GM19395 (cell line): Measurements from ENCODE around the gene SELENOO.

Experiments used
- ATAC-seq: cut with Tn5 transposase; IDR thresholded peaks from one replicate; pipeline ENCODE4 v1.9.1; 2021; ENCODE audit warnings: mild to moderate bottlenecking, moderate library complexity; ENCODE audit not compliant: unreplicated experiment

Gene SELENOO

DNA sequence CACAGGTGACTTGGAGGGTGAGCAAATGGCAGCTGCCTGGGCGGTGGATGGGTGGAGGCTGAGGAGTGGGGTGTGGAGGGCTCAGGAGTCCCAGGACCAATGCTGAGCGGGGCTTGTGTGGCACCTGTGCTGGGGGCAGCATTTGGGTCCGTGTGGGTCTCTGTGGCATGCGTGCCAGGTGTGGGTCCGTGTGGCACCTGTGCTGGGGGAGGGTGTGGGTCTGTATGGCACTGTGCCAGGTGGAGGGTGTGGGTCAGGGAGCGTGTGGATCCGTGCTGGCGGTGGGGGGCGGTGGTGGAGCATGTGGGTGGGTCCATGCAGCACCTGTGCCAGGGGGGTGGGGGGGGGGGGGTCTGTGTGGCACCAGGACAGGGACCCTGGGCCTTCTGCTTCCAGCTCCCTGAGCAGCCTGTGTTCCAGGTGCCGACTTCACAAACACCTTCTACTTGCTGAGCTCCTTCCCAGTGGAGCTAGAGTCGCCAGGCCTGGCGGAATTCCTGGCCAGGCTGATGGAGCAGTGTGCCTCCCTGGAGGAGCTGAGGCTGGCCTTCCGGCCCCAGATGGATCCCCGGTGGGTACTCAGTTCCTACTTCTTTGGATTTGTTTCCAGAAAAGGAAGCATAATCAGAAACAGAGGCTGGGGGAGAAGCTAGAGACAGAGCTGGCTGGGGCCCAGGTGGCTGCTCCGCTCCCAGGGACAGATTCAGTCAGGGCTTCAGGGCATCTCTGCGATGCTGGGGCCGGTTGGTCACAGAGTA, 14.7 kb downstream of the SELENOO start:
- no peak for ATAC-seq

DNA sequence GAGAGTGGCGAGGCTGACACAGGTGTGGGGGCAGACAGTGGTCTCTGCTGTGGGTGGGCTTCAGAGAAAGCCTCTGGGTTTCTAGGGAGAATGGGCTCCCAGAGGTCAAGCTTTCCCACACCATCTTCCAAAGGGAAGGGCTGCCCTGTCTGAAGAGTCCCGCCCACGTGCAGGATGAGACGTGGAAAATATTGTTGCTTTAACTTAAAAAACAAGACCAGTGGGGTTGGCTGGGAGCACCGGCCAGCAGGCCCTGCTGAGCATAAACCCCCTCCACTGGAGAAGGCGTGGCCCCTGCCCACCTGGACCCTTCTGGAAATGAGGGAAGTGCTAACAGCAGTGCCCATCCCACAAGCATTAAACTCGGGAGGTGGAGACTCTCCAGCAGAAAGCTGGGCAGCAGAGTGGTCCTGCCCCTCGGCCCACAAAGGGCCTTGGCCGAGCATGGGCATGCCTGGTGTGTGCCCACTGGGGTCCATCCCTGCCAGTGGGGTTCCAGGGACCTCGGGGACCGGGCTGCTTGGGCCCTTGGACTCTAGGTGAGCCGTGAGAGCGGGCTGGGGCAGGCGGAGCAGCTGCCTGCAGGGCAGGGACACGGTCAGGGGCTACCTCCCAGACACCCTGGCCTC, 15.4 kb downstream of the SELENOO start:
- no peak for ATAC-seq

- no peak for ATAC-seq
These were observed 16.1 kb downstream of the SELENOO start for GRCh38 chr22:50216684-50217520.

GRCh38 chr22:50217543-50218152, 16.8 kb downstream of the SELENOO start:
- no peak for ATAC-seq

GRCh38 chr22:50218153-50218995, 17.6 kb downstream of the SELENOO start:
- no peak for ATAC-seq

GRCh38 chr22:50218996-50219727, 18.4 kb downstream of the SELENOO start:
- ATAC-seq, result no peak

DNA sequence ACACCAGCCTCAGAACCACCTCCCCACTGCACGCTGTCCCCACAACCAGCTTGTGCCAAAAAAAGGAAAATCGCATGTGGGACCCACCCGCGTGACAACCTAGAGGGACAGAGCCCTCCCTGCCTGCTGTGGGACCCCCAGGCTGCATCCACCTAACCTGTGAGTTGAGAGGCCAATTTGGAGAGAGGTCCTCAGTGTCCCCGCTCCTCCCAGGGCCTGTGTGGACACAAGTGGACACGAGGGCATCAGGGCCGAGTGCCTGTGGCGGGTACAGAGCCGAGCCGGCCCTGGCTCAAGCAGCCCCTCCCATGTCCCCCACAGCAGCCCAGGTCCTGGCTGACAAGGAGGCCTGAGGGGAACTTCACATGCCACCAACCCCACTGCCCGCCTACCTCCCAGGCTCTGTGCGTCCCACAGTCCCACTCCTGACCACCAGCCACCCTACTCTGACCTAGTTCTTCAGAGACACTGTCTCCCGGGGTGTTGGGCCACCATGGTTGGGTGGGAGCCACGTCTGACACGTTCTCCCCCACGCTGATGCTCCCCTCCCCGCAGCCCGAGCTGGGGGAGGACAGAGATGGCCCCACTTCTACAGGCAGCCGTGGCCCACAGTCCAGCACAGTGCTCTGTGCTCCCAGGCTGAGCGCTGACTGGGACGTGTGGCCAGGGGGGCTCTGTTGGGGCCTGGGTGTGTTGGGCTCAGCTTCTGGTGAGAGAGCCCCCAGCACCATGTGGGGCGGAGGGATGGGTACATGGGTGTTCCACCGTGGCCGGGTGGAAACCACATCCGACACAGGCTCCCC, 19.2 kb downstream of the SELENOO start:
- ATAC-seq, result no peak

DNA sequence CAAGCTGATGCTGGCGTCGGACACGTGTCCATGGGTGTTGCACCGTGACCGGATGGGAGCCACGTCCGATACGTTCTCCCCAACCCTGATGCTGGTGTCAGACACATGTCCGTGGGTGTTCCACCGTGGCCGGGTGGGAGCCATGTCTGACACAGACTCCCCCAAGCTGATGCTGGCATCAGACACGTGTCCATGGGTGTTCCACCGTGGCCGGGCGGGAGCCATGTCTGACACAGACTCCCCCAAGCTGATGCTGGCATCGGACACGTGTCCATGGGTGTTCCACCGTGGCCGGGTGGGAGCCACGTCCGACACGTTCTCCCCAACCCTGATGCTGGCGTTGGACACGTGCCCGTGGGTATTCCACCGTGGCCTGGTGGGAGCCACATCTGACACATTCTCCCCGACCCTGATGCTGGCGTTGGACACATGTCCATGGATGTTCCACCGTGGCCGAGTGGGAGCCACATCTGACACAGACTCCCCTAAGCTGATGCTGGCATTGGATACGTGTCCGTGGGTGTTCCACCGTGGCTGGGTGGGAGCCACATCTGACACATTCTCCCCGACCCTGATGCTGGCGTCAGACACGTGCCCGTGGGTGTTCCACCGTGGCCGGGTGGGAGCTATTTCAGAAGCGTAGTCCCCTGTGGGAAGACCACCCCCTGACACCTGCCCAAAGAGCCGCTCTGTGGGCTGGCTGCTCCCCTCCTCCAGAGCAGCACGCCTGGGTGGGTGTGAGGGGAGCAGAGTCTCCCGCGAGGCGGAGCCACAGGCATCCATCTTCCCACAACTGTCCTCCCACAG, 20.0 kb downstream of the SELENOO start:
- ATAC-seq, result no peak

DNA sequence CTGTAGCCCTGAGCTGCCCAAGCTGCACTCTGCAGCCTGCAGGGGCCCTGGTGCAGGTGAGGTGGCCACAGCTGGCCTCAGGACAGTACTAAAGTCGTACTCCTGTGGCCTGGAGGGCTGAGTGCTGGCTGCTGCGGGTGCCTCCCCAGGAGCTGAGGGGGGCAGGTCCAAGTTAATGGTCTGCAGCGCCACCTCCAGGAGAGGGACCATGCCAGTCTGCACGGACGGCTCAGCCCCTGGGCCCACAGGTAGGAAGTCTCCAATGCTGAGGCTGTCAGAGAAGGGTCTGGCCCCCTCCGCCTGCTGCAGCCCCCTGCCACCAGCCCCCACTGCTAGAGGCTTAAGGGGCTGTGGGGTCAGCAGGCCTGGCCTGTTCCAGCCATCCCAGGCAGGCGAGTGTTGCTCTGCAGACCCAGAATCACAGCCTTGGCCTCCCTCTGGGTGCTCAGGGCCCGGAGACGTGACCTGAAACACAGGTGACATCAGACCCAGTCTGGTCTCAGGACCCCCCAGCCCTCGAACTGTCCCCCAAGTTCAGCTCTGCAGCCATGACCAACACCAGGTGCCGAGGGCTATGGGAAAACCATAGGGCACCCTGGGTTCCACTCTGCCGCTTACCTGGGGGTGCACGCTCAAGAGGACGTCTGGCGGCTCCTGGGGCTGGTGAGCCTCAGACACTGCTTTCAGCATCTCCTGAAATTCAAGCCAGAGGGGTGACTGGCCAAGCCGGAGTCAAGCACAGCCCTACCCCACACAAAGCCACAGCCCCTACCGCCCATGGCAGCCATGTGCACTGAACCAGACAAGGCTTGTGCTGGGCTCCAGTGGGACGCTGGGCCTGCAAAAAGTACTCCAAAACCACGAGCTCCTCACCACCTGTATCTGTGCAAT, 20.8 kb downstream of the SELENOO start:
- ATAC-seq, result no peak

DNA sequence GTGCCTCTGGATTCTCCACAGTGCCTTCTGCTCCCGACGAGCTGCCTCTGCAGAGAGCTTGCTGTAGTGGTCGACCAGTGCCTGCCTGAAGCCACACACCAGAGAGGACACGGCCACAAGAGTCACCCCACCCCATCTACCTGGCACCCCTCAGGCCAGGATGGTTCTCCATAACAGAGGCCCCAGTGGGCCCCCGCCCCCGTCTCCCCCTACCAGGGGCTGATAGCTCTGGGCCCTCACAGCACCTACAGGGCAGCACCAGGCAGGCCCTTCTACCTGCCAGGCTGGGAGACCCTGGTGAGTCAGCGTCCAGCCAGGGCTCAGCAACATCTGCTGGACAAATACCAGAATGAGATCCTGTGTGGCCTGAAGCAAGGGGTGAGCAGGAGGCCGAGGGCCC, 21.7 kb downstream of the SELENOO start:
- no peak for ATAC-seq

DNA sequence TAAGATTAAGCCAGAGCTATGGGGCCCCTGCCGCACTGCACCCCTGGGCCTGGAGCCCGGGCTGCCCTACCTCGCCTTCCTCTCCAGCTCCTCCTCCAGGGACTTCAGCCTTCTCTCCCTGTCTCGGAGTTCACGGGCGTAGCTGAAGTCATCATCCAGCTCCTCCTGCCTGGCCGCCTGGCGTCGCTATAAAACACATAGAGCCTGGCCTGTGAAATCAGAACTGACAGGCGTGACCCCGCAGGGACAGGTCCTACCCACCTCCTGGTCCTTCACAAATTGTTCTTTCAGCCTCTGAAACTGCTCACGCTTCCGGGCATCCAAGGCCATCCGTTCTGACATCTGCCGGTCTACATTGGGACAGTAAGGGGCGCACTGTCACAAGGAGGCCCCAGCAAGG, 23.3 kb downstream of the SELENOO start:
- no peak for ATAC-seq

DNA sequence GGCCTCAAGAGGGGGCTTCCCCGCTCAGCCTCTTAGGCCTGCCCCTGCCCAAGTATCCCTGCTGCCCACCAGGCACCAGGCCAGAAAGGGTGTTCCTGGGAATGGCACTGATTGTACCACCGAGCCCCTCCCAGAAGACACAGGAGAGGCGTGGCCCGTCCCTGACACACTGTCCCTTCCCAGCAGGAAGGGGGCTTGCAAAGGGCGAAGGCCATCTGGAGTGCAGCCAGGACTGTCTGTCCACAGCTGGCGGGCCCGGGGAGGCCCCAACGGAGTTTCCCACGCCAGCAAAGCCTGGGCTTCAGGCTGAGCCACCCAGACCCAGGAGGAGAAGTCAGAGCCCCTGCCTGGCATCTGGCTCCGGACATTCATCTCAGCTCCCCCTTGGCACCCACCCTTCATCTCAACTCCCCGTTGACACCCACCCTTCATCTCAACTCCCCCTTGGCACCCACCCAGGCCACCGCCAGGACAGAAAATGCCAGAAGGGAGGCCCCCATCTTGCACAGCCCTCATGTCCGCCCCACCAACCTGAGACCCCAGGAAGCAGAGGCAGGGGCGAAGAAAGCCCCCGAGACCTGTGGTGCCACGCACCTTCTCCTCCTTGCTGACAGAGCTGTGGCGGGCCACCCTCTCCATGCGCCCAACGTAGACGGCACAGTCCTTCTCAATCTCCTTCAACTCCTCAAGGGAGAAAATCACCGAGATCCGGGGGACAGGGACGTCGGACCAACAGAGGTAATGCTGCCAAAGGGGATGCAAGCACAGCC, 24.6 kb downstream of the SELENOO start:
- ATAC-seq, result no peak

DNA sequence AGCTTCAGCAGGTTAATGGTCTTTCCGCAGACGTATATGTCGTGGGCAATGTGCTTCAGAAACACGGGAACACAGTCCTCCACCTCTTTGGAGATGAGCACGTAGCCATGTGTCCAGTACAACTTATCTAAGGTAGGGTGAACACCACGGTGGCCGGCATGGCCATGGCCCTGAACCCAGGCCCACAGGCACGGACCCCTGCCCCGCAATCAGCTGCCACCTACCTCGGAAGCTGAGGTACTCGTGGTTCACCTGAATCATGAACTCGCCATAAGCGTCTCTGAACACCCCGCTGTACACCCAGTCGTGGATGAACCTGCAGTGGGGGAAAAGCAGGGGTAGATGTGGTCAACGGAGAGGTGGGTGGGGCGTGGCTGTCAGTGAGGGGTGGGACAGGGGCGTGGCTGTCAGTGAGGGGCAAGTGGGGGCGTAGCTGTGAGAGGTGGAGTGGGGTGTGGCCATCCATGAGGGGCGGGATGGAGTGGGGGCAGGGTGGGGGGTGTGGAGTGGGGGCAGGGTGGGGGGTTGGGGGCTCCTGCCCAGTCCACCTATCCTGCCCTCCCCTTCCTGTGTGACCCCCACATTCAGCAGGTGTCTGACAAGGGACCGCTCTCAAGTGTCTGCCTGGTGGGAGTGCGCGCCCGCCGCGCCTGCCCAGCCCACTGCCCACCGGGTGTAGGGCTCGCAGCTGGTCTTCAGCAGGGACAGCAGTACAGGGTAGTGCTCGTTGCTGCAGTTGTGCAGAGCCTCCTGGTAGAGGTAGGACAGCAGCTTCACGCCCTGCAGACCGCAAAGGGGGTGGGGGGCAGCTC, 25.5 kb downstream of the SELENOO start:
- no peak for ATAC-seq

DNA sequence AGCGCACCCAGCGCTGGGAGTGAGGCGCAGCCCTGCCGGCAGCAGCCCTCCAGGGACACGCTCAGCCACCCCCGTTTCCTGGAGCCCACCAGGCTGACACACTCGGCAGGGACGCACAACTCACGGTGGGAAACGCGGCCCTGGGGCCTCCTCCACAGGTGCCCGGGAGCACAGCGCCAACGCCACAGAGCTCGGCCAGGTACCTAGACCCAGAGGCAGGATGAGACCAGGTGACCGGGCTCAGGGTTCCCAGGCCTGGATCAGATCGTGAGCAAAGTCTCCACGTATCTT, 26.0 kb downstream of the SELENOO start:
- ATAC-seq, result no peak

DNA sequence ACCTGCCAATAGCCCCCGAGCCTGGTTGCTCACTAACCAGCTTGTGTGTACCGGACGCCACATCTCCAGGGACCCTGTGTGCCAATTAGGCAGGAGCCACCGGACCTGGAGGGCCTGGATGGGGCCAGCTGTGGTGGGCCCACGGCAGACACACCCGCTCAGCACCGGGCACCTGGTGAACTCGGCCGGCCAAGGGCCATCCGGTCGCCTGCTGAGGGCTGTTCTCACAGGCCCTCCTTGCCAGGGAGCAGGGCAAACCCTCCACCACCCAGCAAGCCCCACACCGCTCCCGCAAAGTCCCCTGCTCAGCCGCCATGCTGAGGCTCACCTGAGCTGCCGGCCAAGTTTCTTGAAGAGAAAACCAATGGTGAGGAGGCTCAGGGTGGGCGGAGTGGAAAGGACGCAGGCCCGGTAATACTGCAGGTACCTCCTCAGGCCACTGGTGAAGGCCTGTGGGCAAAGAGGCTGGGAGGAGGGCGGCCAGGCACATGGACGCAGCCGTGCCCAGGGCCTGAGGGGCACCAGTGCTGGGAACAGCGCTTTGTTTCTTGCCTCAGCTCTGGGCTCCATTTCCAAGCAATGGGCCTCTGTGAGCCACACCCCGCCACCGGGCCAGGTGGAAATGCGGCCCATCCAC, 26.9 kb downstream of the SELENOO start:
- ATAC-seq, result no peak
